Measurements from ENCODE around the gene RGS11. TPM values are rescaled to one million over a fixed set of nuclear protein-coding genes. Genes with fewer than 3 reads are reported as not detected.

The RGS11 gene
- total and polyA plus RNA-seq, 4 donors = 1.8 to 5.6 (median 3.2) TPM

DNA sequence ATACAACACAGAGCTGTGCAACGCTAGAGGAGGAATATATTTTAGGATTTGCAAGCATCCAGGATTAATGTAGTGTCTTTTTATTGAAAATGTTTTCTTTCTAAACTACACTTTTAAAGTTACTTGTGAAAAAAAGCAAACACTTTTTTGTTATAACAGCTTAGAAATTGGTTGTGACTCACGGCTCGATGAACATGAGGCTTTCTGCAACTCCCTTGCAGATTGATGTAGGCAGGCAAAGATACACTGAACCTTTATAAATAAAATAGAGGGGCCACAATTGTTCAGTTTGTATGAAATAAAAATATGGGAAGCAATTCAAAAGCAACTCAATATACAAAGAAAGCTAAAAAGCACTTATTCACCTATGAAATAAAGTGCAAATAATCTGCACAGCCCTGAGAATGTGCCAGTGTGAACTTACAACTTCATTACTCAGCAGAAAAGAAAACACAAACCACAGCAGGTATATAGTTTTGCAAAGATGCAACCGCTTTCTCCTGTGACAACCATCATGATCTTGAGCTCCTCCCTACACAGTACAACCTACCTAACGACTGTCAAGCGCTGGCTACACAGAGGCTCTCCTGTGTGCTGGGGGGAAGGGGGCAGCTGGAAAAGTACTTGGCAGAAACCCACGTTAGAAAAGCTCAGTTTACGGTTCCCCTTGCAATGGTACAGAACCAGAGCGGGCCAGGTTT is 47.4 kb downstream of the RGS11 start:
- H3K27ac ChIP-seq (ENCODE audit: low read depth in 1 of 2, low read length in 1 of 2) = peak overlapping the region; percentile 98 to 99
- peak overlapping the region; percentile 61 to 79 for H3K9ac ChIP-seq (ENCODE audit: insufficient read depth in 1 of 2, low read length in 2 of 2)
- peaks cover 0 to 2% (median 0%) of the 10 kb centered on the region in 4 donors for H3K9me3 ChIP-seq (ENCODE audit: control insufficient read depth in 4 of 4, insufficient read depth in 3 of 4, low read length in 3 of 4)
- H3K4me1 ChIP-seq (ENCODE audit: control insufficient read depth in 5 of 5, insufficient read depth in 5 of 5, low read length in 5 of 5) = peaks cover 3 to 16% (median 5%) of the 10 kb centered on the region in 5 donors
- ATAC-seq (ENCODE audit: insufficient read depth, low FRiP score) (no peak), DNase-seq (no peak)
- peak overlapping the region; percentile 92 for H3K4me3 ChIP-seq
- TF ChIP-seq, protein P1, sequence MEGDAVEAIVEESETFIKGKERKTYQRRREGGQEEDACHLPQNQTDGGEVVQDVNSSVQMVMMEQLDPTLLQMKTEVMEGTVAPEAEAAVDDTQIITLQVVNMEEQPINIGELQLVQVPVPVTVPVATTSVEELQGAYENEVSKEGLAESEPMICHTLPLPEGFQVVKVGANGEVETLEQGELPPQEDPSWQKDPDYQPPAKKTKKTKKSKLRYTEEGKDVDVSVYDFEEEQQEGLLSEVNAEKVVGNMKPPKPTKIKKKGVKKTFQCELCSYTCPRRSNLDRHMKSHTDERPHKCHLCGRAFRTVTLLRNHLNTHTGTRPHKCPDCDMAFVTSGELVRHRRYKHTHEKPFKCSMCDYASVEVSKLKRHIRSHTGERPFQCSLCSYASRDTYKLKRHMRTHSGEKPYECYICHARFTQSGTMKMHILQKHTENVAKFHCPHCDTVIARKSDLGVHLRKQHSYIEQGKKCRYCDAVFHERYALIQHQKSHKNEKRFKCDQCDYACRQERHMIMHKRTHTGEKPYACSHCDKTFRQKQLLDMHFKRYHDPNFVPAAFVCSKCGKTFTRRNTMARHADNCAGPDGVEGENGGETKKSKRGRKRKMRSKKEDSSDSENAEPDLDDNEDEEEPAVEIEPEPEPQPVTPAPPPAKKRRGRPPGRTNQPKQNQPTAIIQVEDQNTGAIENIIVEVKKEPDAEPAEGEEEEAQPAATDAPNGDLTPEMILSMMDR (IDR thresholded peaks at IDR 0.05; ENCODE audit: control extremely low read depth, extremely low read depth) = no peak
- H3K27me3 ChIP-seq (ENCODE audit: control insufficient read depth in 3 of 3, insufficient read depth in 3 of 3, low read length in 2 of 3) = no peaks in the 10 kb centered on the region
- peaks cover 13 to 29% (median 18%) of the 10 kb centered on the region in 4 donors for H3K36me3 ChIP-seq (ENCODE audit: control insufficient read depth in 4 of 4, insufficient read depth in 4 of 4, low read length in 4 of 4)
- WGBS, 2 donors = 21 to 24% methylated on average over 9 of the region's 9 CpGs

DNA sequence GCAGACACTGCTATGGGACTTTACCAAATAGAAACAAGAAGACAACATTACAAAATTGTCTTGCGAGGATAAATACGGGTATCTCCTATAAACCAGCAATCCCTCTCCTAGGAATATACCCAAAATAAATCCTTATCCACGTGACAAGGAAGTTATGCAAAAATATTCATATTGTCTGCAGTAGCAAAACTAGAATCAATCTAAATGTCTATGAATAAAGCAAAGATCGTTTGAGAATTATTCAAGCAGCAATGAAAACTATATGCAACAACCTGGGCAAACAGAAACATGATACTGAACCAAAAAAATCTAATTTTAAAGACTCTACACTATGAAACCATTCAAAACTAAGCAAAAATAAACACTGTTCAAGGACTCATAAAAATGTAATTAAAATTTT is 55.7 kb downstream of the RGS11 start:
- Histone ChIP-seq H3K9ac (ENCODE audit: insufficient read depth in 1 of 2, low read length in 2 of 2) (no peak overlapping the region), H3K36me3 (ENCODE audit: control insufficient read depth in 4 of 4, insufficient read depth in 4 of 4, low read length in 4 of 4) (peaks cover 23 to 42% (median 29%) of the 10 kb centered on the region in 4 donors), H3K4me1 (ENCODE audit: control insufficient read depth in 5 of 5, insufficient read depth in 5 of 5, low read length in 5 of 5) (no peaks in the 10 kb centered on the region), H3K9me3 (ENCODE audit: control insufficient read depth in 4 of 4, insufficient read depth in 3 of 4, low read length in 3 of 4) (no peaks in the 10 kb centered on the region), H3K4me3 (no peak overlapping the region), H3K27me3 (ENCODE audit: control insufficient read depth in 3 of 3, insufficient read depth in 3 of 3, low read length in 2 of 3) (no peaks in the 10 kb centered on the region), H3K27ac (ENCODE audit: low read depth in 1 of 2, low read length in 1 of 2) (no peak overlapping the region)
- DNase-seq (no peak), ATAC-seq (ENCODE audit: insufficient read depth, low FRiP score) (no peak)
- WGBS, 2 donors = 72 to 82% methylated on average over 4 of the region's 4 CpGs
- TF ChIP-seq, protein P1 (IDR thresholded peaks at IDR 0.05; ENCODE audit: control extremely low read depth, extremely low read depth) = no peak

Other genes starting within 250 kb of the RGS11 start
- 10 to 100 TPM in 1 of 2 donors, 1 to 10 TPM in 1; 4.8 to 12.9 TPM for gene POLR3K, start 222.3 kb downstream of the RGS11 start, total RNA-seq
- gene POLR3K, start 222.3 kb downstream of the RGS11 start, polyA plus RNA-seq = 10 to 100 TPM; 11.1 to 15.7 TPM
- gene SNRNP25, start 222.1 kb downstream of the RGS11 start, total RNA-seq = 10 to 100 TPM; 10.3 to 17.9 TPM
- 10 to 100 TPM; 23.8 to 30.9 TPM for gene SNRNP25, start 222.1 kb downstream of the RGS11 start, polyA plus RNA-seq
- gene RHBDF1, start 203.3 kb downstream of the RGS11 start, total RNA-seq = 10 to 100 TPM; 28.5 to 31.4 TPM
- gene RHBDF1, start 203.3 kb downstream of the RGS11 start, polyA plus RNA-seq = 10 to 100 TPM; 26.6 to 51.2 TPM
- gene MPG, start 197.7 kb downstream of the RGS11 start, total RNA-seq = 10 to 100 TPM; 61.1 to 77.8 TPM
- 100 to 1,000 TPM in 1 of 2 donors, 10 to 100 TPM in 1; 81.4 to 101 TPM for gene MPG, start 197.7 kb downstream of the RGS11 start, polyA plus RNA-seq
- 10 to 100 TPM; 21.3 to 34.8 TPM for gene NPRL3, start 137.3 kb downstream of the RGS11 start, total RNA-seq
- 10 to 100 TPM; 15.6 to 22.7 TPM for gene NPRL3, start 137.3 kb downstream of the RGS11 start, polyA plus RNA-seq
- 1 to 10 TPM in 1 of 2 donors, under 1 TPM in 1; 0.37 to 9.2 TPM for gene HBZ, start 123.3 kb downstream of the RGS11 start, total RNA-seq
- gene HBZ, start 123.3 kb downstream of the RGS11 start, polyA plus RNA-seq = under 1 TPM in 1 of 2 donors, not detected in 1; 0.09 TPM
- 10 to 100 TPM in 1 of 2 donors, under 1 TPM in 1; 0.61 to 45.7 TPM for gene HBM, start 110.0 kb downstream of the RGS11 start, total RNA-seq
- gene HBM, start 110.0 kb downstream of the RGS11 start, polyA plus RNA-seq = under 1 TPM in 1 of 2 donors, not detected in 1; 0.73 TPM
- 1,000 to 10,000 TPM in 1 of 2 donors, 100 to 1,000 TPM in 1; 671 to 4,737 TPM for gene HBA2, start 103.1 kb downstream of the RGS11 start, total RNA-seq
- 100 to 1,000 TPM; 126 to 973 TPM for gene HBA2, start 103.1 kb downstream of the RGS11 start, polyA plus RNA-seq
- 1,000 to 10,000 TPM in 1 of 2 donors, 100 to 1,000 TPM in 1; 627 to 2,695 TPM for gene HBA1, start 99.3 kb downstream of the RGS11 start, total RNA-seq
- 100 to 1,000 TPM in 1 of 2 donors, 10 to 100 TPM in 1; 38.1 to 273 TPM for gene HBA1, start 99.3 kb downstream of the RGS11 start, polyA plus RNA-seq
- gene HBQ1, start 95.5 kb downstream of the RGS11 start, total RNA-seq = 1 to 10 TPM in 1 of 2 donors, not detected in 1; 2.3 TPM
- gene HBQ1, start 95.5 kb downstream of the RGS11 start, polyA plus RNA-seq = under 1 TPM in 1 of 2 donors, not detected in 1; 0.35 TPM
- 100 to 1,000 TPM in 1 of 2 donors, 10 to 100 TPM in 1; 56.3 to 115 TPM for gene LUC7L, start 46.5 kb downstream of the RGS11 start, total RNA-seq
- 100 to 1,000 TPM in 1 of 2 donors, 10 to 100 TPM in 1; 35.2 to 105 TPM for gene LUC7L, start 46.5 kb downstream of the RGS11 start, polyA plus RNA-seq
- 10 to 100 TPM; 67.1 to 78.5 TPM for gene FAM234A, start 41.1 kb downstream of the RGS11 start, total RNA-seq
- gene FAM234A, start 41.1 kb downstream of the RGS11 start, polyA plus RNA-seq = 10 to 100 TPM; 41.5 to 52.4 TPM
- gene ARHGDIG, start 4.6 kb upstream of the RGS11 start, total RNA-seq = under 1 TPM in 1 of 2 donors, not detected in 1; 0.58 TPM
- gene ARHGDIG, start 4.6 kb upstream of the RGS11 start, polyA plus RNA-seq = under 1 TPM; 0.07 to 0.26 TPM
- under 1 TPM; 0.20 to 0.28 TPM for gene PDIA2, start 7.2 kb upstream of the RGS11 start, total RNA-seq
- gene PDIA2, start 7.2 kb upstream of the RGS11 start, polyA plus RNA-seq = under 1 TPM; 0.19 to 0.65 TPM
- gene AXIN1, start 76.8 kb upstream of the RGS11 start, total RNA-seq = 10 to 100 TPM; 16.9 to 25.9 TPM
- 10 to 100 TPM; 18.5 to 20.2 TPM for gene AXIN1, start 76.8 kb upstream of the RGS11 start, polyA plus RNA-seq
- 10 to 100 TPM; 31.9 to 65.0 TPM for gene MRPL28, start 94.6 kb upstream of the RGS11 start, total RNA-seq
- 10 to 100 TPM; 89.4 to 98.9 TPM for gene MRPL28, start 94.6 kb upstream of the RGS11 start, polyA plus RNA-seq
- gene PGAP6, start 106.0 kb upstream of the RGS11 start, total RNA-seq = 10 to 100 TPM; 38.0 to 71.5 TPM
- 10 to 100 TPM; 64.8 to 100.0 TPM for gene PGAP6, start 106.0 kb upstream of the RGS11 start, polyA plus RNA-seq
- gene NME4, start 121.3 kb upstream of the RGS11 start, total RNA-seq = 10 to 100 TPM; 18.0 to 68.7 TPM
- 10 to 100 TPM; 64.0 to 67.6 TPM for gene NME4, start 121.3 kb upstream of the RGS11 start, polyA plus RNA-seq
- 10 to 100 TPM in 1 of 2 donors, 1 to 10 TPM in 1; 5.2 to 18.3 TPM for gene DECR2, start 125.9 kb upstream of the RGS11 start, total RNA-seq
- 10 to 100 TPM; 13.3 to 18.1 TPM for gene DECR2, start 125.9 kb upstream of the RGS11 start, polyA plus RNA-seq
- gene RAB11FIP3, start 149.7 kb upstream of the RGS11 start, total RNA-seq = 10 to 100 TPM; 20.8 to 38.3 TPM
- 10 to 100 TPM; 20.7 to 22.2 TPM for gene RAB11FIP3, start 149.7 kb upstream of the RGS11 start, polyA plus RNA-seq

All from lung (tissue), 12 donors.